GM23338 (cell line): ENCODE results near the gene BCLAF3. TPM values are rescaled to one million over a fixed set of nuclear protein-coding genes. Genes with fewer than 3 reads are reported as not detected.

Experiments used
- ATAC-seq: fragments of 200-7000 bp; cut with Tn5 transposase; 3 replicates; pipeline ENCODE4 v1.9.1; 2020
- DNase-seq: peaks from one replicate; pipeline ENCODE4 v3.0.0-alpha.2; 2015; ENCODE audit warnings: low spot score
- H2AFZ ChIP-seq: fragments of 200-600 bp; sonication (generic); 2 replicates; pipeline ENCODE4 v1.8.0; 2016; ENCODE audit warnings: antibody characterized with exemption, mild to moderate bottlenecking, moderate library complexity
- H3F3A ChIP-seq: fragments of 200-600 bp; sonication (generic); replicated peaks from 2 replicates; pipeline ENCODE4 v1.8.0; 2017; ENCODE audit warnings: antibody characterized with exemption, mixed run types, low read depth
- H3K27ac ChIP-seq: fragments of 200-600 bp; sonication (generic); 2 replicates; pipeline ENCODE4 v1.6.1; 2016; ENCODE audit warnings: low read depth
- H3K27me3 ChIP-seq: fragments of 200-600 bp; sonication (generic); 2 replicates; pipeline ENCODE4 v1.8.0; 2016; ENCODE audit warnings: mild to moderate bottlenecking, mixed run types, moderate library complexity; ENCODE audit not compliant: insufficient read depth
- H3K36me3 ChIP-seq: fragments of 200-600 bp; sonication (generic); 2 replicates; pipeline ENCODE4 v1.8.0; 2016; ENCODE audit warnings: mild to moderate bottlenecking; ENCODE audit not compliant: insufficient read depth
- H3K4me1 ChIP-seq: fragments of 200-600 bp; sonication (generic); 2 replicates; pipeline ENCODE4 v1.8.0; 2016; ENCODE audit warnings: mild to moderate bottlenecking, moderate library complexity; ENCODE audit not compliant: insufficient read depth
- H3K4me2 ChIP-seq: fragments of 200-600 bp; sonication (generic); 2 replicates; pipeline ENCODE4 v1.7.1; 2017; ENCODE audit warnings: mixed run types
- H3K4me3 ChIP-seq: fragments of 200-600 bp; sonication (generic); 2 replicates; pipeline ENCODE4 v1.6.1; 2016; ENCODE audit warnings: mixed run types
- H3K79me2 ChIP-seq: fragments of 200-600 bp; sonication (generic); replicated peaks from 2 replicates; pipeline ENCODE4 v1.8.0; 2017; ENCODE audit warnings: mild to moderate bottlenecking; ENCODE audit not compliant: insufficient read depth
- H3K9me2 ChIP-seq: fragments of 200-600 bp; sonication (generic); 2 replicates; pipeline ENCODE4 v1.8.0; 2017; ENCODE audit not compliant: insufficient read depth
- H4K20me1 ChIP-seq: fragments of 200-600 bp; sonication (generic); replicated peaks from 2 replicates; pipeline ENCODE4 v1.8.0; 2017; ENCODE audit warnings: mild to moderate bottlenecking; ENCODE audit not compliant: insufficient read depth
- H3K27ac Mint-ChIP-seq: 2 replicates; pipeline ENCODE4 v1.8.0; 2020; ENCODE audit warnings: inconsistent platforms, mild to moderate bottlenecking, moderate library complexity, mixed read lengths
- H3K27me3 Mint-ChIP-seq: 3 replicates; pipeline ENCODE4 v1.8.0; 2022; ENCODE audit warnings: low read depth, mild to moderate bottlenecking, moderate library complexity, mixed read lengths, inconsistent platforms; ENCODE audit not compliant: insufficient read depth, poor library complexity
- H3K36me3 Mint-ChIP-seq: 3 replicates; pipeline ENCODE4 v1.8.0; 2021; ENCODE audit warnings: low read depth, mild to moderate bottlenecking, inconsistent platforms, moderate library complexity, mixed read lengths
- H3K4me1 Mint-ChIP-seq: 3 replicates; pipeline ENCODE4 v1.8.0; 2020; ENCODE audit warnings: mild to moderate bottlenecking, inconsistent platforms, mixed read lengths
- H3K4me3 Mint-ChIP-seq: 3 replicates; pipeline ENCODE4 v1.8.0; 2021; ENCODE audit warnings: moderate library complexity, mild to moderate bottlenecking, inconsistent platforms, mixed read lengths
- H3K9me3 Mint-ChIP-seq: 3 replicates; pipeline ENCODE4 v1.8.0; 2020; ENCODE audit warnings: moderate library complexity, mild to moderate bottlenecking, inconsistent platforms, mixed read lengths
- CREB1 ChIP-seq: fragments of 250-450 bp; sonication (Bioruptor Pico); IDR thresholded peaks from 2 replicates; pipeline ENCODE4 v1.5.0; 2020; ENCODE audit warnings: low read depth, mild to moderate bottlenecking, moderate library complexity
- EZH2 ChIP-seq: fragments of 200-600 bp; sonication (generic); IDR thresholded peaks from one replicate; pipeline ENCODE4 v1.8.0; 2017; ENCODE audit warnings: antibody characterized with exemption, mild to moderate bottlenecking, low read depth; ENCODE audit not compliant: unreplicated experiment
- EZH2phosphoT487 ChIP-seq: fragments of 200-600 bp; sonication (generic); IDR thresholded peaks from one replicate; pipeline ENCODE4 v1.8.1; 2018; ENCODE audit warnings: antibody characterized with exemption; ENCODE audit not compliant: unreplicated experiment
- JUNB ChIP-seq: IDR thresholded peaks from one replicate; pipeline ENCODE4 v1.6.1; 2016; ENCODE audit warnings: antibody characterized with exemption; ENCODE audit not compliant: unreplicated experiment
- NANOG ChIP-seq: IDR thresholded peaks from 2 replicates; pipeline ENCODE4 v1.6.1; 2016; ENCODE audit warnings: antibody characterized with exemption, borderline replicate concordance
- POLR2AphosphoS5 ChIP-seq: IDR thresholded peaks from 2 replicates; pipeline ENCODE4 v1.6.1; 2016; ENCODE audit warnings: antibody characterized with exemption, low read depth
- STAT1 ChIP-seq: IDR thresholded peaks from one replicate; pipeline ENCODE4 v1.6.1; 2016; ENCODE audit warnings: antibody characterized with exemption; ENCODE audit not compliant: unreplicated experiment
- ZNF114 ChIP-seq: fragments of 250-450 bp; sonication (Bioruptor Pico); IDR thresholded peaks from 2 replicates; pipeline ENCODE4 v1.5.0; 2020; ENCODE audit warnings: mild to moderate bottlenecking, moderate library complexity
- ZNF331 ChIP-seq: fragments of 250-450 bp; sonication (Bioruptor Pico); IDR thresholded peaks from 2 replicates; pipeline ENCODE4 v1.5.0; 2020; ENCODE audit warnings: low read depth, mild to moderate bottlenecking, moderate library complexity
- polyA plus RNA-seq: library from polyadenylated mRNA; unstranded; fragments of >200 nt; fragmentation: Nextera tagmentation; extraction: Ambion mirVana; gene quantifications from 2 replicates; pipeline ENCODE4 v1.2.1, GENCODE V29; 2016
- total RNA-seq: library from RNA; depleted of rRNA; stranded (reverse); fragments of >200 nt; shearing (Covaris generic); gene quantifications from 2 replicates; pipeline ENCODE4 v1.2.3, GENCODE V29; 2014
- TF ChIP-seq, protein P1 (sequence below), 2 experiments: fragments of 200-600 bp in 1 of 2; sonication (generic) in 1 of 2; conservative IDR thresholded peaks; 2 replicates each; pipeline versions ENCODE4 v1.5.1 to v1.6.1; 2016 to 2017; ENCODE audit warnings: antibody characterized with exemption in 2 of 2, low read depth in 2 of 2, mild to moderate bottlenecking in 2 of 2, moderate library complexity in 1 of 2
- TF ChIP-seq, protein P2 (sequence below): fragments of 250-450 bp; sonication (Bioruptor Pico); IDR thresholded peaks from 2 replicates; pipeline ENCODE4 v1.5.0; 2020; ENCODE audit warnings: mild to moderate bottlenecking, moderate library complexity
- TF ChIP-seq, protein P3 (sequence below): IDR thresholded peaks from one replicate; pipeline ENCODE4 v1.6.1; 2018; ENCODE audit warnings: antibody characterized with exemption; ENCODE audit not compliant: unreplicated experiment
- TF ChIP-seq, protein P4 (sequence below): IDR thresholded peaks from 2 replicates; pipeline ENCODE4 v1.6.1; 2016; ENCODE audit warnings: antibody characterized with exemption

Gene BCLAF3
- total and polyA plus RNA-seq, 2 experiments from 2014 or later = 6.5 to 9.3 TPM

DNA sequence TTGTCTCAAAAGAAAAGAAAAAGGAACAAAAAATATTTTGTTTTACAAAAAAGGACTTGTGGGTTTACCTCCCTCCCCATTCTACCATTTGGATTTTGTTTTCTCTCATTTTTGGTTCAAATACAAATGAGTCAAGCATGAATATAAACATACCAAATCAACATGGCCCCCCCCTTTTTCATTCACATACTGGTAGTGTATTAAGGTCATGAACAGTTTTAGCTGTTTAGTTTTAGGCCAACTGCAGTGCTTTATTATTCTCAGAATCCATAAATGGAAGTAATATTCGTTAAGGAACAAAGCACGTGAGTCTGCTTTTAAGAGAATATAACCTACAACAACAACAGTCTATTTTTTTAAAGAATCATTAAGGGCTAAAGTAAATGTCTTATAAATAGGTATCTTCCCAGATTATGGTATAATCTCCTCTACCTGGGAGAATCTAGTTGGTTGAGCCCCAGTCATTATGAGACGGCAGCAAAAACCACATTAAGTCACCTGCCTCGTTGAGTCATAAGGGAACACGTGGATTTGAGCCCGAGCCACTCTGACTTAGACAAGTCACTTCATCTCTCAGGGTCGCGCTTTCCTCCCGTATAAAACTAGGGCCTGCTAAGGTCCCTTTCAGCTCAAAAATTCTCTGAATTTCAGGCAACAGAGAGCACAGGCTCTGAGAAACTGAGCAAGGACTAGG lies 26.7 kb downstream of the BCLAF3 start:
- Histone ChIP-seq H3K27ac (no peak overlapping the region), H3F3A (no peaks in the 10 kb centered on the region), H3K9me2 (no peaks in the 10 kb centered on the region), H3K4me1 (no peaks in the 10 kb centered on the region), H3K36me3 (0 out of 2 replicates have a peak, but pooled peaks cover 5% of the 10 kb centered on the region), H3K4me3 (no peak overlapping the region), H2AFZ (no peak overlapping the region), H3K79me2 (no peaks in the 10 kb centered on the region), H4K20me1 (no peaks in the 10 kb centered on the region; the same call in 1 of the 2 replicates), H3K4me2 (no peak overlapping the region), H3K27me3 (no peaks in the 10 kb centered on the region)
- ATAC-seq = no peak
- DNase-seq = no peak
- H3K27ac Mint-ChIP-seq = no peak overlapping the region
- H3K4me1 Mint-ChIP-seq = 0 out of 3 replicates have a peak, but pooled peaks cover 3% of the 10 kb centered on the region
- peaks cover 10% of the 10 kb centered on the region; the same call in 2 of the 3 replicates for H3K36me3 Mint-ChIP-seq
- no peaks in the 10 kb centered on the region for H3K9me3 Mint-ChIP-seq
- TF ChIP-seq, protein P1, sequence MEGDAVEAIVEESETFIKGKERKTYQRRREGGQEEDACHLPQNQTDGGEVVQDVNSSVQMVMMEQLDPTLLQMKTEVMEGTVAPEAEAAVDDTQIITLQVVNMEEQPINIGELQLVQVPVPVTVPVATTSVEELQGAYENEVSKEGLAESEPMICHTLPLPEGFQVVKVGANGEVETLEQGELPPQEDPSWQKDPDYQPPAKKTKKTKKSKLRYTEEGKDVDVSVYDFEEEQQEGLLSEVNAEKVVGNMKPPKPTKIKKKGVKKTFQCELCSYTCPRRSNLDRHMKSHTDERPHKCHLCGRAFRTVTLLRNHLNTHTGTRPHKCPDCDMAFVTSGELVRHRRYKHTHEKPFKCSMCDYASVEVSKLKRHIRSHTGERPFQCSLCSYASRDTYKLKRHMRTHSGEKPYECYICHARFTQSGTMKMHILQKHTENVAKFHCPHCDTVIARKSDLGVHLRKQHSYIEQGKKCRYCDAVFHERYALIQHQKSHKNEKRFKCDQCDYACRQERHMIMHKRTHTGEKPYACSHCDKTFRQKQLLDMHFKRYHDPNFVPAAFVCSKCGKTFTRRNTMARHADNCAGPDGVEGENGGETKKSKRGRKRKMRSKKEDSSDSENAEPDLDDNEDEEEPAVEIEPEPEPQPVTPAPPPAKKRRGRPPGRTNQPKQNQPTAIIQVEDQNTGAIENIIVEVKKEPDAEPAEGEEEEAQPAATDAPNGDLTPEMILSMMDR (conservative IDR thresholded peaks at IDR 0.05; ENCODE audit: low read depth in 2 of 2) = no peak
- TF ChIP-seq EZH2 = no peak
- TF ChIP-seq, protein P2, sequence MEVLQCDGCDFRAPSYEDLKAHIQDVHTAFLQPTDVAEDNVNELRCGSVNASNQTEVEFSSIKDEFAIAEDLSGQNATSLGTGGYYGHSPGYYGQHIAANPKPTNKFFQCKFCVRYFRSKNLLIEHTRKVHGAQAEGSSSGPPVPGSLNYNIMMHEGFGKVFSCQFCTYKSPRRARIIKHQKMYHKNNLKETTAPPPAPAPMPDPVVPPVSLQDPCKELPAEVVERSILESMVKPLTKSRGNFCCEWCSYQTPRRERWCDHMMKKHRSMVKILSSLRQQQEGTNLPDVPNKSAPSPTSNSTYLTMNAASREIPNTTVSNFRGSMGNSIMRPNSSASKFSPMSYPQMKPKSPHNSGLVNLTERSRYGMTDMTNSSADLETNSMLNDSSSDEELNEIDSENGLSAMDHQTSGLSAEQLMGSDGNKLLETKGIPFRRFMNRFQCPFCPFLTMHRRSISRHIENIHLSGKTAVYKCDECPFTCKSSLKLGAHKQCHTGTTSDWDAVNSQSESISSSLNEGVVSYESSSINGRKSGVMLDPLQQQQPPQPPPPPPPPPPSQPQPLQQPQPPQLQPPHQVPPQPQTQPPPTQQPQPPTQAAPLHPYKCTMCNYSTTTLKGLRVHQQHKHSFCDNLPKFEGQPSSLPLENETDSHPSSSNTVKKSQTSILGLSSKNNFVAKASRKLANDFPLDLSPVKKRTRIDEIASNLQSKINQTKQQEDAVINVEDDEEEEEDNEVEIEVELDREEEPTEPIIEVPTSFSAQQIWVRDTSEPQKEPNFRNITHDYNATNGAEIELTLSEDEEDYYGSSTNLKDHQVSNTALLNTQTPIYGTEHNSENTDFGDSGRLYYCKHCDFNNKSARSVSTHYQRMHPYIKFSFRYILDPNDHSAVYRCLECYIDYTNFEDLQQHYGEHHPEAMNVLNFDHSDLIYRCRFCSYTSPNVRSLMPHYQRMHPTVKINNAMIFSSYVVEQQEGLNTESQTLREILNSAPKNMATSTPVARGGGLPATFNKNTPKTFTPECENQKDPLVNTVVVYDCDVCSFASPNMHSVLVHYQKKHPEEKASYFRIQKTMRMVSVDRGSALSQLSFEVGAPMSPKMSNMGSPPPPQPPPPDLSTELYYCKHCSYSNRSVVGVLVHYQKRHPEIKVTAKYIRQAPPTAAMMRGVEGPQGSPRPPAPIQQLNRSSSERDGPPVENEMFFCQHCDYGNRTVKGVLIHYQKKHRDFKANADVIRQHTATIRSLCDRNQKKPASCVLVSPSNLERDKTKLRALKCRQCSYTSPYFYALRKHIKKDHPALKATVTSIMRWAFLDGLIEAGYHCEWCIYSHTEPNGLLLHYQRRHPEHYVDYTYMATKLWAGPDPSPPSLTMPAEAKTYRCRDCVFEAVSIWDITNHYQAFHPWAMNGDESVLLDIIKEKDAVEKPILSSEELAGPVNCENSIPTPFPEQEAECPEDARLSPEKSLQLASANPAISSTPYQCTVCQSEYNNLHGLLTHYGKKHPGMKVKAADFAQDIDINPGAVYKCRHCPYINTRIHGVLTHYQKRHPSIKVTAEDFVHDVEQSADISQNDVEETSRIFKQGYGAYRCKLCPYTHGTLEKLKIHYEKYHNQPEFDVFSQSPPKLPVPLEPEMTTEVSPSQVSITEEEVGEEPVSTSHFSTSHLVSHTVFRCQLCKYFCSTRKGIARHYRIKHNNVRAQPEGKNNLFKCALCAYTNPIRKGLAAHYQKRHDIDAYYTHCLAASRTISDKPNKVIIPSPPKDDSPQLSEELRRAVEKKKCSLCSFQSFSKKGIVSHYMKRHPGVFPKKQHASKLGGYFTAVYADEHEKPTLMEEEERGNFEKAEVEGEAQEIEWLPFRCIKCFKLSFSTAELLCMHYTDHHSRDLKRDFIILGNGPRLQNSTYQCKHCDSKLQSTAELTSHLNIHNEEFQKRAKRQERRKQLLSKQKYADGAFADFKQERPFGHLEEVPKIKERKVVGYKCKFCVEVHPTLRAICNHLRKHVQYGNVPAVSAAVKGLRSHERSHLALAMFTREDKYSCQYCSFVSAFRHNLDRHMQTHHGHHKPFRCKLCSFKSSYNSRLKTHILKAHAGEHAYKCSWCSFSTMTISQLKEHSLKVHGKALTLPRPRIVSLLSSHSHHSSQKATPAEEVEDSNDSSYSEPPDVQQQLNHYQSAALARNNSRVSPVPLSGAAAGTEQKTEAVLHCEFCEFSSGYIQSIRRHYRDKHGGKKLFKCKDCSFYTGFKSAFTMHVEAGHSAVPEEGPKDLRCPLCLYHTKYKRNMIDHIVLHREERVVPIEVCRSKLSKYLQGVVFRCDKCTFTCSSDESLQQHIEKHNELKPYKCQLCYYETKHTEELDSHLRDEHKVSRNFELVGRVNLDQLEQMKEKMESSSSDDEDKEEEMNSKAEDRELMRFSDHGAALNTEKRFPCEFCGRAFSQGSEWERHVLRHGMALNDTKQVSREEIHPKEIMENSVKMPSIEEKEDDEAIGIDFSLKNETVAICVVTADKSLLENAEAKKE (CRISPR knock-in tag) = no peak
- TF ChIP-seq POLR2AphosphoS5 = no peak
- no peak for TF ChIP-seq EZH2phosphoT487
- TF ChIP-seq ZNF114 = no peak
- no peak for TF ChIP-seq CREB1 (CRISPR knock-in tag)
- no peak for TF ChIP-seq STAT1
- no peak for TF ChIP-seq ZNF331 (CRISPR knock-in tag)
- TF ChIP-seq, protein P3, sequence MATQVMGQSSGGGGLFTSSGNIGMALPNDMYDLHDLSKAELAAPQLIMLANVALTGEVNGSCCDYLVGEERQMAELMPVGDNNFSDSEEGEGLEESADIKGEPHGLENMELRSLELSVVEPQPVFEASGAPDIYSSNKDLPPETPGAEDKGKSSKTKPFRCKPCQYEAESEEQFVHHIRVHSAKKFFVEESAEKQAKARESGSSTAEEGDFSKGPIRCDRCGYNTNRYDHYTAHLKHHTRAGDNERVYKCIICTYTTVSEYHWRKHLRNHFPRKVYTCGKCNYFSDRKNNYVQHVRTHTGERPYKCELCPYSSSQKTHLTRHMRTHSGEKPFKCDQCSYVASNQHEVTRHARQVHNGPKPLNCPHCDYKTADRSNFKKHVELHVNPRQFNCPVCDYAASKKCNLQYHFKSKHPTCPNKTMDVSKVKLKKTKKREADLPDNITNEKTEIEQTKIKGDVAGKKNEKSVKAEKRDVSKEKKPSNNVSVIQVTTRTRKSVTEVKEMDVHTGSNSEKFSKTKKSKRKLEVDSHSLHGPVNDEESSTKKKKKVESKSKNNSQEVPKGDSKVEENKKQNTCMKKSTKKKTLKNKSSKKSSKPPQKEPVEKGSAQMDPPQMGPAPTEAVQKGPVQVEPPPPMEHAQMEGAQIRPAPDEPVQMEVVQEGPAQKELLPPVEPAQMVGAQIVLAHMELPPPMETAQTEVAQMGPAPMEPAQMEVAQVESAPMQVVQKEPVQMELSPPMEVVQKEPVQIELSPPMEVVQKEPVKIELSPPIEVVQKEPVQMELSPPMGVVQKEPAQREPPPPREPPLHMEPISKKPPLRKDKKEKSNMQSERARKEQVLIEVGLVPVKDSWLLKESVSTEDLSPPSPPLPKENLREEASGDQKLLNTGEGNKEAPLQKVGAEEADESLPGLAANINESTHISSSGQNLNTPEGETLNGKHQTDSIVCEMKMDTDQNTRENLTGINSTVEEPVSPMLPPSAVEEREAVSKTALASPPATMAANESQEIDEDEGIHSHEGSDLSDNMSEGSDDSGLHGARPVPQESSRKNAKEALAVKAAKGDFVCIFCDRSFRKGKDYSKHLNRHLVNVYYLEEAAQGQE = no peak
- TF ChIP-seq, protein P4, sequence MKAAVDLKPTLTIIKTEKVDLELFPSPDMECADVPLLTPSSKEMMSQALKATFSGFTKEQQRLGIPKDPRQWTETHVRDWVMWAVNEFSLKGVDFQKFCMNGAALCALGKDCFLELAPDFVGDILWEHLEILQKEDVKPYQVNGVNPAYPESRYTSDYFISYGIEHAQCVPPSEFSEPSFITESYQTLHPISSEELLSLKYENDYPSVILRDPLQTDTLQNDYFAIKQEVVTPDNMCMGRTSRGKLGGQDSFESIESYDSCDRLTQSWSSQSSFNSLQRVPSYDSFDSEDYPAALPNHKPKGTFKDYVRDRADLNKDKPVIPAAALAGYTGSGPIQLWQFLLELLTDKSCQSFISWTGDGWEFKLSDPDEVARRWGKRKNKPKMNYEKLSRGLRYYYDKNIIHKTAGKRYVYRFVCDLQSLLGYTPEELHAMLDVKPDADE = no peak
- no peak for TF ChIP-seq NANOG
- TF ChIP-seq JUNB = no peak
- H3K27me3 Mint-ChIP-seq = no peaks in the 10 kb centered on the region
- H3K4me3 Mint-ChIP-seq = no peak overlapping the region
